Sigmoid colon (tissue), 4 donors: ENCODE results near the gene STAT4.

ENCODE experiments used
- CTCF ChIP-seq, 4 experiments: fragments of 450-650 bp in 3 of 4; fragments of 200-600 bp in 1 of 4; IDR thresholded peaks; one replicate each; pipeline ENCODE4 v1.5.1; 2016 to 2019; ENCODE audit warnings: antibody characterized with exemption in 4 of 4, mild to moderate bottlenecking in 3 of 4, moderate library complexity in 2 of 4
- EP300 ChIP-seq, 4 donors: sonication (generic); formaldehyde crosslinking; IDR thresholded peaks; one replicate each; pipeline ENCODE4 v1.6.1; 2017; ENCODE audit warnings: antibody characterized with exemption in 4 of 4
- POLR2A ChIP-seq, 2 donors: fragments of 450-650 bp; IDR thresholded peaks; one replicate each; pipeline ENCODE4 v1.6.1; 2016; ENCODE audit warnings: antibody characterized with exemption in 2 of 2, mild to moderate bottlenecking in 2 of 2, moderate library complexity in 2 of 2
- POLR2AphosphoS5 ChIP-seq, 4 donors: sonication (generic); formaldehyde crosslinking; IDR thresholded peaks; one replicate each; pipeline ENCODE4 v1.6.1; 2017; ENCODE audit warnings: antibody characterized with exemption in 4 of 4

- TF ChIP-seq CTCF (IDR thresholded peaks at IDR 0.05): no peak
- no peak for TF ChIP-seq POLR2A (IDR thresholded peaks at IDR 0.05)
- TF ChIP-seq POLR2AphosphoS5 (IDR thresholded peaks at IDR 0.05): no peak
- TF ChIP-seq EP300 (IDR thresholded peaks at IDR 0.05): no peak
Measured at GRCh38 chr2:191122638-191123294, 28.0 kb downstream of the STAT4 start.
